ENCODE results near the gene PPP1R7. TPM values are rescaled to one million over a fixed set of nuclear protein-coding genes. Genes with fewer than 3 reads are reported as not detected.
A peak's percentile ranks its signal among the peaks of the same experiment; 100 is the strongest.

PPP1R7 gene
- total and polyA plus RNA-seq, 9 of the 15 experiments (the other 6 are each of a cell fraction or from before 2014, with no cell fraction given): 37.5 to 75.0 (median 50.5) TPM

DNA sequence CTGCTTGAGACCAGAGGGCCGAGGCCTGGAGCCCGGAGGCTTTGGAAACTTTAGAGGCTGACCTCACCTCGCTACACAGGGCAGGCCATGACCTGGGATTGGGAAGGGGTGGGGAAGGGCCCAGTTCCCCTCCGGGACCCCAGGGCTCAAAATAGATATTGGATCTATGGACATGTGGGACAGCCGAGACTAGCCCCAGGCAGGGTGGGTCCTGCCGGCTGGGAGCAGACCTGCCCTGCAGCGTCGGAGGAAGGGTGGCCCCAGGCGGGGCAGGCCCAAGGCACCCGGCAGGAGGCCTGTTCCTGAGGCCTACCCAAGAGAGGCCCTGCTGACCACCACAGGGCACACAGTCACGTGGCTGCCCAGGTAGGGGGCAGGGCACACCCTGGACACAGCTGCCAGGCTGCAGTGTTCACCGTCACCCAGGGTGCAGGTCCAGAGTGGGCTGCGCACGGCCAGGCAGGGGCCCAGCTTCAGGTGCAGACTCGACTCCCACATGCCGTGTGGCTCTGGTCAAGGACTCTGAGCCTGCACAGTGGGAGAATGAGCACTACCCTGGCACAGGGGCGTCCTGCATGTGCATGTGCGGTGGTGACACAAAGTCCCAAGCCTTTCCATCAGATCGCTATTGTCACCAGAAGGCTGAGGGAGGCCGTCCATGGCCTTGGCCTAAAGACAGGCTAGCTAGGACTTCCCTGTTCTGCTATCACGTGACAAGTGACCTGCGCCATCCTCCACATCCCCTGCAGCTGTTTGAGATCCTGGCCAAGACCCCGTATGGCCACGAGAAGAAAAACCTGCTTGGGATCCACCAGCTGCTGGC lies 51.4 kb downstream of the PPP1R7 start:
- Histone ChIP-seq H3K27me3 (ENCODE audit: control insufficient read depth in 2 of 2, insufficient read depth in 2 of 2, low read length in 2 of 2) (peaks cover 0 to 15% of the 10 kb centered on the region in 2 experiments; a peak in 2 of 5 replicates), H3K9me1 (ENCODE audit: control insufficient read depth, insufficient read depth, low read length) (no peaks in the 10 kb centered on the region), H3K4me3 (no peak overlapping the region), H3K79me2 (ENCODE audit: control insufficient read depth, insufficient read depth, low read length) (no peaks in the 10 kb centered on the region), H3K4me2 (ENCODE audit: insufficient read depth, low read length) (no peak overlapping the region), H3K4me1 (replicated peaks in 1 of 2; ENCODE audit: control insufficient read depth in 2 of 2, insufficient read depth in 2 of 2, low read length in 2 of 2) (peaks cover 0 to 39% of the 10 kb centered on the region in 2 experiments; a peak in 3 of 5 replicates), H3K9me3 (replicated peaks; ENCODE audit: control insufficient read depth, insufficient read depth, low read depth, low read length) (no peaks in the 10 kb centered on the region), H4K20me1 (replicated peaks; ENCODE audit: control insufficient read depth, insufficient read depth, low read length) (no peaks in the 10 kb centered on the region), H3K36me3 (ENCODE audit: control insufficient read depth, insufficient read depth, low read length) (no peaks in the 10 kb centered on the region), H3K27ac (ENCODE audit: extremely low read depth, low read depth, low read length) (no peak overlapping the region), H2AFZ (ENCODE audit: low read depth, low read length) (no peak overlapping the region), H3K9ac (ENCODE audit: insufficient read depth in 1 of 2, low read depth in 2 of 2, low read length in 2 of 2) (no peak overlapping the region)
- DNase-seq (ENCODE audit: extremely low read depth in 1 of 4, low spot score in 3 of 4) (no peak), ATAC-seq (no peak), FAIRE-seq (no peak)
- BruUV-seq (replicated peaks): no TSS peak
- TF ChIP-seq, protein P1, sequence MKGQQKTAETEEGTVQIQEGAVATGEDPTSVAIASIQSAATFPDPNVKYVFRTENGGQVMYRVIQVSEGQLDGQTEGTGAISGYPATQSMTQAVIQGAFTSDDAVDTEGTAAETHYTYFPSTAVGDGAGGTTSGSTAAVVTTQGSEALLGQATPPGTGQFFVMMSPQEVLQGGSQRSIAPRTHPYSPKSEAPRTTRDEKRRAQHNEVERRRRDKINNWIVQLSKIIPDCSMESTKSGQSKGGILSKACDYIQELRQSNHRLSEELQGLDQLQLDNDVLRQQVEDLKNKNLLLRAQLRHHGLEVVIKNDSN (CRISPR knock-in tag; IDR thresholded peaks at IDR 0.05): peak; percentile 64
- TF ChIP-seq, protein P2, sequence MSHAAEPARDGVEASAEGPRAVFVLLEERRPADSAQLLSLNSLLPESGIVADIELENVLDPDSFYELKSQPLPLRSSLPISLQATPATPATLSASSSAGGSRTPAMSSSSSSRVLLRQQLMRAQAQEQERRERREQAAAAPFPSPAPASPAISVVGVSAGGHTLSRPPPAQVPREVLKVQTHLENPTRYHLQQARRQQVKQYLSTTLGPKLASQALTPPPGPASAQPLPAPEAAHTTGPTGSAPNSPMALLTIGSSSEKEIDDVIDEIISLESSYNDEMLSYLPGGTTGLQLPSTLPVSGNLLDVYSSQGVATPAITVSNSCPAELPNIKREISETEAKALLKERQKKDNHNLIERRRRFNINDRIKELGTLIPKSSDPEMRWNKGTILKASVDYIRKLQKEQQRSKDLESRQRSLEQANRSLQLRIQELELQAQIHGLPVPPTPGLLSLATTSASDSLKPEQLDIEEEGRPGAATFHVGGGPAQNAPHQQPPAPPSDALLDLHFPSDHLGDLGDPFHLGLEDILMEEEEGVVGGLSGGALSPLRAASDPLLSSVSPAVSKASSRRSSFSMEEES (CRISPR knock-in tag; IDR thresholded peaks at IDR 0.05): peak; percentile 50
- TF ChIP-seq, protein P3, sequence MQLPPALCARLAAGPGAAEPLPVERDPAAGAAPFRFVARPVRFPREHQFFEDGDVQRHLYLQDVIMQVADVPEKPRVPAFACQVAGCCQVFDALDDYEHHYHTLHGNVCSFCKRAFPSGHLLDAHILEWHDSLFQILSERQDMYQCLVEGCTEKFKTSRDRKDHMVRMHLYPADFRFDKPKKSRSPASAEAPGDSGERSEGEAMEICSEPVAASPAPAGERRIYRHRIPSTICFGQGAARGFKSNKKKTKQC (CRISPR knock-in tag; IDR thresholded peaks at IDR 0.05): no peak
- no peak for TF ChIP-seq HDAC8 (tag; IDR thresholded peaks at IDR 0.05)
- TF ChIP-seq HMG20B (CRISPR knock-in tag; IDR thresholded peaks at IDR 0.05): no peak
- no peak for TF ChIP-seq MYC (IDR thresholded peaks at IDR 0.05; ENCODE audit: low read depth, low read length)
- TF ChIP-seq MYC (CRISPR knock-in tag; IDR thresholded peaks at IDR 0.05; ENCODE audit: borderline replicate concordance, low read depth): no peak
- TF ChIP-seq RAD51 (IDR thresholded peaks at IDR 0.05; ENCODE audit: borderline replicate concordance, low read depth): peak; percentile 49; the same call in 1 of the 2 replicates
- TF ChIP-seq ZNF23 (CRISPR knock-in tag; IDR thresholded peaks at IDR 0.05): no peak
- ChIA-PET CTCF (ENCODE audit: low intra/inter-chr PET ratio) (no interaction called here), POLR2A (no interaction called here)
- intact Hi-C loops (cut with micrococcal nuclease) (no loop called here), in situ Hi-C loops (cut with MboI) (no loop called here)
- WGBS (ENCODE audit: insufficient coverage, low coverage, missing lambda C conversion rate): 38% methylated on average over 12 of the region's 24 CpGs

Data from K562 (cell line).